IMR-90 (cell line): ENCODE data around the gene CMAS. TPM values are rescaled to one million over a fixed set of nuclear protein-coding genes. Genes with fewer than 3 reads are reported as not detected.

Experiments used
- ATAC-seq: fragments of 200-7000 bp; cut with Tn5 transposase; 2 replicates; pipeline ENCODE4 v1.9.1; 2020; ENCODE audit warnings: low read depth, mild to moderate bottlenecking, moderate library complexity
- BruUV-seq: library from RNA; stranded (reverse); fragments of 400-500 nt; replicated peaks from 2 replicates; lab custom pipeline; 2021; lab: Mats Ljungman, UMichigan
- CTCF ChIA-PET: fragments of 300-600 bp; formaldehyde crosslinking; extraction: SDS; loops from one replicate; lab custom pipeline; 2021; ENCODE audit warnings: antibody characterized with exemption; lab: Yijun Ruan, JAX
- POLR2A ChIA-PET: fragments of 300-600 bp; sonication (Branson Sonifier 250); formaldehyde crosslinking; loops from one replicate; lab custom pipeline; 2022; ENCODE audit warnings: antibody characterized with exemption; ENCODE audit not compliant: unreplicated experiment; lab: Charles Lee
- DNase-seq: peaks from one replicate; pipeline ENCODE4 v3.0.0; 2013
- H2AFZ ChIP-seq: replicated peaks from 2 replicates; pipeline ENCODE3; 2013; ENCODE audit warnings: low read length, mild to moderate bottlenecking; ENCODE audit not compliant: poor library complexity
- H2AK5ac ChIP-seq: 2 replicates; pipeline ENCODE4 v1.6.1; 2013; ENCODE audit warnings: low read depth, low read length, inconsistent platforms
- H2AK9ac ChIP-seq: replicated peaks from 2 replicates; pipeline ENCODE3; 2013; ENCODE audit warnings: mild to moderate bottlenecking, low read depth, low read length, moderate library complexity; ENCODE audit not compliant: poor library complexity
- H2BK120ac ChIP-seq: 2 replicates; pipeline ENCODE4 v1.6.1; 2013; ENCODE audit warnings: low read depth, low read length, inconsistent platforms
- H2BK15ac ChIP-seq: 3 replicates; pipeline ENCODE4 v1.6.1; 2013; ENCODE audit warnings: low read depth, low read length, inconsistent platforms
- H2BK20ac ChIP-seq: 2 replicates; pipeline ENCODE4 v1.6.1; 2013; ENCODE audit warnings: low read depth, mild to moderate bottlenecking, inconsistent platforms, low read length, moderate library complexity
- H2BK5ac ChIP-seq: 2 replicates; pipeline ENCODE4 v1.6.1; 2013; ENCODE audit warnings: mild to moderate bottlenecking, low read depth, low read length, inconsistent platforms; ENCODE audit not compliant: poor library complexity, severe bottlenecking
- H3K14ac ChIP-seq: replicated peaks from 2 replicates; pipeline ENCODE4 v1.6.1; 2013; ENCODE audit warnings: low read depth, low read length, inconsistent platforms
- H3K18ac ChIP-seq: 2 replicates; pipeline ENCODE4 v1.6.1; 2013; ENCODE audit warnings: low read depth, low read length, control low read depth
- H3K23ac ChIP-seq: 2 replicates; pipeline ENCODE4 v1.6.1; 2013; ENCODE audit warnings: low read depth, low read length, inconsistent platforms
- H3K27ac ChIP-seq: 2 replicates; pipeline ENCODE4 v1.5.1; 2013; ENCODE audit warnings: mild to moderate bottlenecking, control low read depth, low read length; ENCODE audit not compliant: insufficient read depth
- H3K27me3 ChIP-seq: 2 replicates; pipeline ENCODE4 v1.6.1; 2013; ENCODE audit warnings: low read length; ENCODE audit not compliant: control insufficient read depth, insufficient read depth
- H3K36me3 ChIP-seq: 2 replicates; pipeline ENCODE4 v1.6.1; 2013; ENCODE audit warnings: low read length, mixed read lengths; ENCODE audit not compliant: control insufficient read depth, insufficient read depth
- H3K4ac ChIP-seq: 2 replicates; pipeline ENCODE4 v1.6.1; 2013; ENCODE audit warnings: low read depth, low read length, inconsistent platforms
- H3K4me1 ChIP-seq: 2 replicates; pipeline ENCODE4 v1.6.1; 2013; ENCODE audit warnings: low read length, mixed read lengths; ENCODE audit not compliant: control insufficient read depth, insufficient read depth
- H3K4me2 ChIP-seq: 2 replicates; pipeline ENCODE4 v1.6.1; 2013; ENCODE audit warnings: low read depth, mild to moderate bottlenecking, control low read depth, low read length, moderate library complexity
- H3K4me3 ChIP-seq: 2 replicates; pipeline ENCODE4 v1.5.1; 2013; ENCODE audit warnings: low read depth, mild to moderate bottlenecking, control low read depth, low read length, moderate library complexity; ENCODE audit not compliant: insufficient read depth
- H3K56ac ChIP-seq: 2 replicates; pipeline ENCODE4 v1.6.1; 2013; ENCODE audit warnings: low read length, inconsistent platforms; ENCODE audit not compliant: insufficient read depth; ENCODE audit errors: extremely low read depth
- H3K79me1 ChIP-seq, 2 experiments: 2 replicates each; pipeline ENCODE4 v1.6.1; 2013; ENCODE audit warnings: low read length in 2 of 2, inconsistent platforms in 1 of 2, low read depth in 1 of 2
- H3K9ac ChIP-seq: 2 replicates; pipeline ENCODE4 v1.6.1; 2013; ENCODE audit warnings: low read depth, low read length, control low read depth
- H3K9me1 ChIP-seq: 2 replicates; pipeline ENCODE4 v1.6.1; 2013; ENCODE audit warnings: low read length, inconsistent platforms; ENCODE audit not compliant: insufficient read depth
- H3K9me3 ChIP-seq: 2 replicates; pipeline ENCODE4 v1.6.1; 2013; ENCODE audit warnings: low read length; ENCODE audit not compliant: control insufficient read depth, insufficient read depth
- H4K20me1 ChIP-seq: 2 replicates; pipeline ENCODE4 v1.6.1; 2013; ENCODE audit warnings: low read length, inconsistent platforms; ENCODE audit not compliant: insufficient read depth
- H4K5ac ChIP-seq: 2 replicates; pipeline ENCODE4 v1.6.1; 2013; ENCODE audit warnings: mild to moderate bottlenecking, low read depth, low read length, control low read depth
- H4K8ac ChIP-seq, 2 experiments: 2 replicates each; pipeline ENCODE4 v1.6.1; 2013; ENCODE audit warnings: low read depth in 2 of 2, low read length in 2 of 2, control low read depth in 1 of 2, inconsistent platforms in 1 of 2
- H4K91ac ChIP-seq: 2 replicates; pipeline ENCODE4 v1.6.1; 2013; ENCODE audit warnings: low read depth, low read length, inconsistent platforms; ENCODE audit not compliant: insufficient read depth
- RCOR1 ChIP-seq: IDR thresholded peaks from 2 replicates; pipeline ENCODE4 v1.6.1; 2012; ENCODE audit warnings: mild to moderate bottlenecking, low read length, improper control_type of control experiment; ENCODE audit not compliant: insufficient replicate concordance
- WGBS, 2 experiments: methylation state at CpG; one replicate each; pipeline versions ENCODE4 v1.1.5 to v1.1.7; 2013; ENCODE audit warnings: missing lambda C conversion rate in 2 of 2; ENCODE audit not compliant: insufficient read length in 1 of 2; ENCODE audit errors: extremely low coverage in 2 of 2; 5-methylcytosine and 5-hydroxymethylcytosine counted together
- dilution Hi-C: fragments of 300-500 bp; cut with HindIII; formaldehyde crosslinking; loops from one replicate; pipeline ENCODE4 v1.14.3; 2018; ENCODE audit warnings: low sequenced_read_pairs; ENCODE audit not compliant: unreplicated experiment
- in situ Hi-C: fragments of 300-500 bp; cut with MboI; formaldehyde crosslinking; loops from 3 replicates; pipeline ENCODE4 v1.14.3; 2019; ENCODE audit warnings: low sequenced_read_pairs, inconsistent platforms, mixed read lengths
- intact Hi-C: fragments of 100-400 bp; cut with micrococcal nuclease; formaldehyde crosslinking; loops from 2 replicates; pipeline ENCODE4 v1.10.0; 2022
- polyA plus RNA-seq, 3 experiments: library from polyadenylated mRNA; depleted of rRNA; stranded (reverse); fragments of >200 nt; gene quantifications; 2 replicates each; pipeline ENCODE4 v1.2.3, GENCODE V29; 2012; ENCODE audit warnings: low replicate concordance in 1 of 3
- total RNA-seq: library from RNA; depleted of rRNA; stranded (reverse); fragments of >200 nt; gene quantifications from 2 replicates; pipeline ENCODE4 v1.2.3, GENCODE V29; 2012

CMAS gene
- total and polyA plus RNA-seq, 2 of the 4 experiments (the other 2 are of a cell fraction), result 9.5 to 26.8 TPM

- Histone ChIP-seq H4K91ac (no peak overlapping the region), H4K20me1 (no peaks in the 10 kb centered on the region), H3K4me2 (no peak overlapping the region), H3K27me3 (peaks cover 2% of the 10 kb centered on the region; the same call in 1 of the 2 replicates), H2BK15ac (no peak overlapping the region), H2BK20ac (no peak overlapping the region), H3K14ac (no peak overlapping the region), H2BK5ac (no peak overlapping the region), H3K23ac (no peak overlapping the region), H3K79me1 (no peaks in the 10 kb centered on the region), H3K9me1 (no peaks in the 10 kb centered on the region), H3K4me1 (no peaks in the 10 kb centered on the region), H3K56ac (no peak overlapping the region), H3K18ac (no peak overlapping the region), H4K8ac (no peak overlapping the region), H3K9me3 (no peaks in the 10 kb centered on the region), H2AK5ac (no peak overlapping the region), H2AK9ac (no peak overlapping the region), H3K4ac (no peak overlapping the region), H3K4me3 (no peak overlapping the region), H2BK120ac (no peak overlapping the region), H3K36me3 (no peaks in the 10 kb centered on the region), H4K5ac (no peak overlapping the region), H3K9ac (no peak overlapping the region), H3K27ac (no peak overlapping the region), H2AFZ (no peak overlapping the region)
- intact Hi-C loops (loop anchor here (10.0 kb wide), 1 partner anchor 447 kb away; no protein-coding TSS in a partner anchor), dilution Hi-C loops (no loop called here), in situ Hi-C loops (no loop called here)
- DNase-seq (no peak), ATAC-seq (no peak)
- ChIA-PET CTCF (no interaction called here), POLR2A (no interaction called here)
- no peak for TF ChIP-seq RCOR1
- no TSS peak for BruUV-seq
- WGBS, 2 experiments, result no CpG with 5 or more reads among the region's 2 CpGs
Measured at GRCh38 chr12:21998295-21998694, 47.7 kb upstream of the CMAS start.
